ENCODE results near the gene PAH.

PAH gene

DNA sequence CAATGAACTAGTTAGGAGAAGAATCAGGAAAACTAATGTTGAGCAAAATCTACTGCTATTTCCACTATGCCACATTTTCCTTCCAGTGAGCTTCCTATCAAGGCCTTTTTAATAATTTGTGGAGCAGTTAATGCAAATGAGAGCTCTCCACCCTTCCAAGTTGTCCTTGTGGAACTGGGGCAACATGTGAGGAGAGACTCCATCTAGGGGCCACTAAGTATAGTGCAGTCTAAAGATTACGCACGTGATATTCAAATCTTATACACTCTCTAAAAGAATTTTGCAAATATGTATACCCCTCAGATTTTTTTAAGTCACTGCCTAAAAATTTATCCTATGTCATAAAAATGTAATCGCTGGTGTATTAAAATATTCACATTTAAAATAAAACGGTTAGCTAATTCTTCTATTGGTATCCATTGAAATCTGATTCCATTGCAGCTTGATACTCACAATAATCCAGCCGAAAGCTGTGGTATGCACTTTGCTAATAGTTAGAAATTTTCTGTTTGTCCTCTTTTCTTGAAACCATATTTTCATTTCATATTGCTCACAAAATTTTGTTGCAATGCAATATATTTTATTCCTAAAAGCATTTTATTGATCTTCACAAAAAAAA is 100.1 kb downstream of the PAH start:
- H3K4me3 ChIP-seq (ENCODE audit: low read depth, low read length): no peak overlapping the region
- DNase-seq (ENCODE audit: low read depth): no peak
- TF ChIP-seq, protein P1, sequence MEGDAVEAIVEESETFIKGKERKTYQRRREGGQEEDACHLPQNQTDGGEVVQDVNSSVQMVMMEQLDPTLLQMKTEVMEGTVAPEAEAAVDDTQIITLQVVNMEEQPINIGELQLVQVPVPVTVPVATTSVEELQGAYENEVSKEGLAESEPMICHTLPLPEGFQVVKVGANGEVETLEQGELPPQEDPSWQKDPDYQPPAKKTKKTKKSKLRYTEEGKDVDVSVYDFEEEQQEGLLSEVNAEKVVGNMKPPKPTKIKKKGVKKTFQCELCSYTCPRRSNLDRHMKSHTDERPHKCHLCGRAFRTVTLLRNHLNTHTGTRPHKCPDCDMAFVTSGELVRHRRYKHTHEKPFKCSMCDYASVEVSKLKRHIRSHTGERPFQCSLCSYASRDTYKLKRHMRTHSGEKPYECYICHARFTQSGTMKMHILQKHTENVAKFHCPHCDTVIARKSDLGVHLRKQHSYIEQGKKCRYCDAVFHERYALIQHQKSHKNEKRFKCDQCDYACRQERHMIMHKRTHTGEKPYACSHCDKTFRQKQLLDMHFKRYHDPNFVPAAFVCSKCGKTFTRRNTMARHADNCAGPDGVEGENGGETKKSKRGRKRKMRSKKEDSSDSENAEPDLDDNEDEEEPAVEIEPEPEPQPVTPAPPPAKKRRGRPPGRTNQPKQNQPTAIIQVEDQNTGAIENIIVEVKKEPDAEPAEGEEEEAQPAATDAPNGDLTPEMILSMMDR (IDR thresholded peaks at IDR 0.05; ENCODE audit: control insufficient read depth, extremely low read depth, insufficient read depth): peak; percentile 69

DNA sequence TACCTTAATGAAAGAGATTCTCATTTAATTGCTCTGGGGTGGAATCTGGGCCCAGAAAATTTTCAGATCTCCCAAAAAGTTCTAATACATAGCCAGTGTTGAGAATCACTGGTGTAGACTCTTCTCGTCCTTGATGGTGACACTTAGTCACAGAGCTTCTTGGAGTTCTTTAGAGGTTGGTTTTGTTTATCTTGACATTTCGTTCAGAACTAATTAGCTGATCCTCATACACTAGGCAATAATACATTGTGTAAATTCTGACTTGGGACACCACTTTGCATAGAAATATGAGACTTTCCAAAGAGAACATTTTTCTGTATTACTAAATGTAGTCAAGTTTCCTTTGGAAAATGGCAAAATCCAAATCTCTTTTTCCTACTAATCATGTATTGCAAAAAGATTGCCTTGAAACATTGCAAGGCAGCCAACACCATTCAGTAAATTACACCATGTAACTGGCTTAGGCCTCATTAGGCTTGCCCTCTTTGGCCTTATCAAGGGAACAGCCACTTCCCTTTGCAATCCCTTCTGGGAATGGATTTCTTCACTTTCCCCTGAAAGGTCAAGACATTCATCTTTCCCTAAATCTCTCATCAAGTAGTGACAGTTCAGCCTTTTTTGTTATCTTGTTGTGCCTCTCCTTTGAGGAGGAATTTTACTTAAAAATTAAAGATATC is 102.2 kb downstream of the PAH start:
- TF ChIP-seq, protein P1 (IDR thresholded peaks at IDR 0.05; ENCODE audit: control insufficient read depth, extremely low read depth, insufficient read depth): no peak
- H3K4me3 ChIP-seq (ENCODE audit: low read depth, low read length): no peak overlapping the region
- DNase-seq (ENCODE audit: low read depth): no peak

DNA sequence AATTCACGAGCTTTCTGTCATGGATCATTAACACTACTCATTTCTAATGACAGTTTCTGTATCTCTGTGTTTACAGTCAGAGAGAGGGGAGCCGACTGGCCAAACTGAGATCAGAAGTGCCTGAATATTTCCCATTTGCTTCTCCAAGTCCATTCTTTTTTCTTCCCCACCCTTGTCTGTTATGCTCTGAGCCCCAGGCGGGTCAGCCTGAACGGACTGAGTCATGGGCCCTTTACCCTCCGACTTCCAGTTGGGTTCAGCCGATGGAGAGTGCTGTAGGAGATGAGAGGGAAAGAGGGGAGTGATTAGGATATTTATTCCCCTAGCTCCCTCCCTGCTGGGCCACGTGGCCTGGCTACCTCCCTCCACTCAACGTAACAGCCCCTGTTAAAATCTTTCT is 104.7 kb downstream of the PAH start:
- no peak for DNase-seq (ENCODE audit: low read depth)
- TF ChIP-seq, protein P1 (IDR thresholded peaks at IDR 0.05; ENCODE audit: control insufficient read depth, extremely low read depth, insufficient read depth): no peak

GRCh38 chr12:102811110-102811737 is 105.8 kb downstream of the PAH start:
- TF ChIP-seq, protein P1 (IDR thresholded peaks at IDR 0.05; ENCODE audit: control insufficient read depth, extremely low read depth, insufficient read depth): peak; percentile 71
- H3K4me3 ChIP-seq (ENCODE audit: low read depth, low read length): no peak overlapping the region
- peak; percentile 15 for DNase-seq (ENCODE audit: low read depth)

More for the DNA sequence above, 104.7 kb downstream of the PAH start:
- H3K4me3 ChIP-seq (ENCODE audit: low read depth, low read length): no peak overlapping the region

- H3K4me3 ChIP-seq (ENCODE audit: low read depth, low read length): no peak overlapping the region
- TF ChIP-seq, protein P1 (IDR thresholded peaks at IDR 0.05; ENCODE audit: control insufficient read depth, extremely low read depth, insufficient read depth): no peak
- no peak for DNase-seq (ENCODE audit: low read depth)
Measured at GRCh38 chr12:102808412-102808811, 108.6 kb downstream of the PAH start.

DNA sequence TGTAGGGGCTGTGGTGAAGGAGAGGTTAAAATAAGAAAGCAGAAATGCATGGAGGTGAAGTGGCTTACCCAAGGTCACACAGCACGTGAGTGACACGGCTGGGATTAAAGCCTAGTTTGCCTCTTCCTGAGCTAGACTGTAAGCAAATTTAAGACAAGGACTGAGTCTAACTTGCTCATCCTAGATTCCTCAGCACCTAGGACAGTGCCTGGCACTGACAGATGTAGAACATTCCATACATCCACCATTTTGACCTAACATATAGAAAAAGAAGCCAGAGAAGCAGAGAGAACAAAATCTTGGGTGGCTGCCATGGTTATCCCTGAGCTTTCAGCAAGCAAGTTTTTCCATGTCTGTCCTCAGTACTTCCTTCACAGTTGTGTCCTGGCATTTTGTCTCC is 110.5 kb downstream of the PAH start:
- DNase-seq (ENCODE audit: low read depth): no peak
- TF ChIP-seq, protein P1 (IDR thresholded peaks at IDR 0.05; ENCODE audit: control insufficient read depth, extremely low read depth, insufficient read depth): no peak
- no peak overlapping the region for H3K4me3 ChIP-seq (ENCODE audit: low read depth, low read length)

All from LNCaP clone FGC (cell line).